ENCODE results near the gene CHRNE. TPM values are rescaled to one million over a fixed set of nuclear protein-coding genes. Genes with fewer than 3 reads are reported as not detected.

Gene CHRNE
- total and polyA plus RNA-seq, 2 of the 13 experiments (the other 11 are each of a cell fraction or from before 2014, with no cell fraction given): 0.53 to 0.59 TPM

GRCh38 chr17:4947411-4948165 lies 44.7 kb upstream of the CHRNE start (continued):
- TF ChIP-seq ZMYM3 (CRISPR knock-in tag; IDR thresholded peaks at IDR 0.05) (no peak), MTF1 (CRISPR knock-in tag; IDR thresholded peaks at IDR 0.05) (no peak), ELF1 (CRISPR knock-in tag; IDR thresholded peaks at IDR 0.05) (peak; percentile 78), RXRB (CRISPR knock-in tag; IDR thresholded peaks at IDR 0.05; ENCODE audit: borderline replicate concordance) (no peak), ZNF556 (CRISPR knock-in tag; IDR thresholded peaks at IDR 0.05; ENCODE audit: borderline replicate concordance) (no peak), CHD4 (IDR thresholded peaks at IDR 0.05; ENCODE audit: borderline replicate concordance, low read length) (no peak), ZNF263 (CRISPR knock-in tag; IDR thresholded peaks at IDR 0.05) (no peak; the same call in 1 of the 2 replicates), BATF2 (CRISPR knock-in tag; IDR thresholded peaks at IDR 0.05) (no peak), TGIF2 (CRISPR knock-in tag; IDR thresholded peaks at IDR 0.05) (peak; percentile 31; the same call in 1 of the 2 replicates), ZFAT (CRISPR knock-in tag; conservative IDR thresholded peaks at IDR 0.05) (no peak), ZNF800 (CRISPR knock-in tag; IDR thresholded peaks at IDR 0.05) (0 out of 2 replicates have a peak, but pooled peaks have one; percentile 31), ZMYM4 (CRISPR knock-in tag; IDR thresholded peaks at IDR 0.05) (no peak), ZNF720 (CRISPR knock-in tag; IDR thresholded peaks at IDR 0.05) (no peak), PATZ1 (CRISPR knock-in tag; IDR thresholded peaks at IDR 0.05) (peak; percentile 68; the same call in 1 of the 2 replicates), MIER2 (CRISPR knock-in tag; IDR thresholded peaks at IDR 0.05) (no peak), PRDM4 (CRISPR knock-in tag; IDR thresholded peaks at IDR 0.05; ENCODE audit: borderline replicate concordance) (no peak), CSRNP1 (CRISPR knock-in tag; IDR thresholded peaks at IDR 0.05) (no peak), RFX5 (IDR thresholded peaks at IDR 0.05; ENCODE audit: low read depth, low read length) (no peak), BORCS8-MEF2B (CRISPR knock-in tag; IDR thresholded peaks at IDR 0.05) (no peak), SMAD1 (CRISPR knock-in tag; IDR thresholded peaks at IDR 0.05; ENCODE audit: borderline replicate concordance, low read depth) (no peak; the same call in 1 of the 2 replicates)
